NCI-H1105 treated with DMSO at 0.1 percent for 48 hours (cell line): ENCODE data around the gene SLC6A6.

Experiments used
- DNase-seq: peaks from one replicate; lab custom pipeline; 2025; lab: John Stamatoyannopoulos, UW

The SLC6A6 gene

DNA sequence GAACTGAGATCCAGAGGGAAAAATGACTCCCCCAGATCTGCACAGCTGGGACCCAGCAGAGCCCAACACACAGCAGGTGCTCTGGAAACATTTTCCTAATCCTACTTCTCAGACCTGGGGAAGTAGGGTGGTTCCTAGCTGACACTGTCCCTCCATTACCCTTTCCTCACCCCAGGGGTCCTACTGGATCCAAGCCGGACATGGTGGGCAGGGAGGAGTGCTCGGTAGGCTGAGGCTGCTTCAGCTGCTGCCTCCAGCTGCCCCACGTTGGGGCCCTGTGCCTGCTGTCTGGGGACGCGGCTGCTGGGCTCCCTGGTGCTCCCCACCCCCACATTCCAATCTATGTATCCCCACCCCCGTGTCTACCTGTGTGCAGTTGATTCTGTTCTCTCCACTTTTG lies 29.8 kb upstream of the SLC6A6 start:
- no peak for DNase-seq

DNA sequence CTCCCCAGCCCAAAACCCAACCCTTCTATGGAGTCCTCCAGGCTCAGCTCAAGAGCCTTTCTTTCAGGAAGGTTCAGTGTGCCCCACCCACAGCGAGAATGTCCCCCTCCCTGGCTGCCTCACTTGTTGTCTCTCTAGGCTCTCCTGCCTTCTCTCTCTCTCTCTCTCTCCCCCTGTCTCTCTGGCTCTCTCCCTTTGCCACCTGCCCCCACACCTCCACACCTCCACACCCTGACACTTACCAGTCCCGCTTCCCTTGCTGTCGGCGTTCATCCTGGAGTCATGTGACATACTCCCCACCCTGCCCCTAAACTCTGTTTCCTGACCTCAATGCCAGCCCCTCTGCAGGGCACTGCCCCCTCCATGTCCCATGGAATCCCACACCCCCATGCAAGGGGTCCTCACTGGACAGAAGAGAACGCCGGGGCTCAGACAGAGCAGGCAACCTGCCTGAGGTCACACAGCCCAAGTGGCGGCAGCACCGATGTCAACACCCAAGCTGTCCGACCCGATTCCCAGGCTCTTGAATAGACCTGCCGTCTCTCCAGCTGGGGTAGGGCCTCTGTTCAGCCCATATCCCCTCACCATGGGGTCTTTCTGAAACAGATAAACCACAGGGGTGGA lies 28.5 kb upstream of the SLC6A6 start:
- DNase-seq: no peak

GRCh38 chr3:14374444-14374883 lies 27.9 kb upstream of the SLC6A6 start:
- DNase-seq: no peak

- DNase-seq: no peak
Measured at GRCh38 chr3:14375192-14375591, 27.2 kb upstream of the SLC6A6 start.

DNA sequence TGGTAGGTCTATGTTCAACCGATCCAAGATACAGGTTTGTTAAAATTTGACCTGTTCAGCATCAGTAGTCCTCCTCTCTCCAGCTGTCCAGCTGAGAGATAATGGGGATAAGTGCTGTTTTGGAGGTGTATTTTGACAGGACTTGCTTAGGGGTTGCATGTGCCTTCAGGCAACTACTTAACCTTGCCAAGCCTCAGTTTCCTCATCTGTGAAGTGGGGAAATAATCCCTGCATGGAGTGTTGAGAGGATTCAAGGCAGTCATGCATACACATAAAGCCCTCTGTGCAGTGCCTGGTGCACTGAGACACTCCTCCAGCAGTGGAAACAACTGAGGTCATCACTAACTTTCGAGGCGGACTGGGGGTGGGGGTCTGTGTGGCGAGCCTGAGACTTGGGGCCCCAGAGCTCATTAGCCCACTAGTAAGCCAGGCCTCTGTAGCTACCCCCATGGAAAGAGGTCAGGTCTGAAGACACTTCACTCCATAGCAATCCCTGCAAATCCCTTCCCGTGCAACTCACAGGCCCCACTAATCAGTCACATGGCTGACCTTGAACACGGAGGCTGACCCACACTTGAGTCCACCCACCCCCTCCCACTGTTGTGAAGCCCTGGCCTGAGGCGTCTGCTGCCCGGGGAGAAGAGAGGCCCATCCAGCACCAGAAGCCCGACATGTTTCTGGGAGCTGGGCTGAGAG lies 25.9 kb upstream of the SLC6A6 start:
- DNase-seq: no peak

GRCh38 chr3:14377044-14377837 lies 25.2 kb upstream of the SLC6A6 start:
- DNase-seq: no peak

GRCh38 chr3:14377838-14378169 lies 24.6 kb upstream of the SLC6A6 start:
- DNase-seq: no peak

GRCh38 chr3:14378415-14378814 lies 24.0 kb upstream of the SLC6A6 start:
- DNase-seq: no peak

- peak; percentile 76 for DNase-seq
Measured at GRCh38 chr3:14379843-14380242, 22.6 kb upstream of the SLC6A6 start.

DNA sequence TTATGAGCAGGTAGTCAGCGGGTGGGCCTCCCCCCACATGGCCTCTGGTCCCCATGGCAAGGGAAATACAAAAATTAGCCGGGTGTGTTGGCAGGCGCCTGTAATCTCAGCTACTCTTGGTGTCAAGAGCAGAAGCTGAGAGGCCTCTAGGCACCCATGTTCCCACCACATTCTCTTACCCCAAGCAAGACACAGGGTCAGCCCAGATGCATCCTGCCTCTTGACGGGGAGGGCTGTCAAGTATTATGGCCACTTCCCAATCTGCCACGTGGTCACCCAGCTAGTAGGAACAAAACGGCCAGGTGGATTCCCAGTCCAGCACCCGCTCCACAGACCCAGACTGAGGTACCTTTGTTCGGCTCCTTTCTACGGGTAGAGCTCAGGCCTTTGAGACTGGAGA lies 16.2 kb upstream of the SLC6A6 start:
- no peak for DNase-seq

DNA sequence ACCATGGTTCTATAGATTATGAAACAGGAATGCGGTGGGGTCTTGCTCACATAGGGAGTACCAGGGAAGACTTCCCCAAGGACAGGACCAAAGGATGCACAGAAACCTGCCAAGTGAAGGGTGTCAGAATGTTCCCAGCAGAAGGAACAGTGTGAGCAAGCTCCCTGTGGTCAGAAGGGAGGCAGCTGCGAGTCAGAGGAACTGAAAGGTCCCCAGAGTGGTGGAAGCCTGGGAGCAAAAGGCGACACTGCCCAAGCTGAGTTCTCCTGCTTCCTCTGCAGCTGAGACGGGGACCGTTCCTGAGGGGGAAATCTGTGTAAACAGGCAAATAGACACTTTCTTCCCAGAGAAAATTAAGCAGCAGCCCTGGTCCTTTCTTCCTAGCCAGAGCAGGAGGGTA lies 14.2 kb upstream of the SLC6A6 start:
- DNase-seq: no peak

GRCh38 chr3:14389166-14389606 lies 13.2 kb upstream of the SLC6A6 start:
- no peak for DNase-seq

GRCh38 chr3:14389716-14390115 lies 12.7 kb upstream of the SLC6A6 start:
- DNase-seq: no peak

DNA sequence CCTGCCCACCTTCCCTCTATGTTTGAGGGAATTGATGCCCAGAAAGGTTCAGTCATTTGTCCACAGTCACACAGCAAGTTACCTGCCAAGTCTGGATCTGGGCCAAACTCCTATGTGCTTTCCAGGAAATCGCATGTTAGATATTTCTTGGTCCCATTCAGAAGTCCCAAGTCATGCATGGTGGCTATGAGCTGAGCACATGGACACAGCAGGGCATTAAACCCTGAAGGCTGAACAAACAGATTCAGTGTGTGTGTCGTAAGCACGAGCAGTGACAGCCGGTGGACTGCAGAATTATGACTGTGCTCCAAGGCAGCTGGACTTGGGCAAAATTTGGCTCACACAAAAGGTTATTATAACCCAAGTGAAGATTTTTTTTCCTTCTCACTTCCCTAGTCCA lies 11.4 kb upstream of the SLC6A6 start:
- no peak for DNase-seq

- no peak for DNase-seq
Measured at GRCh38 chr3:14392231-14392630, 10.2 kb upstream of the SLC6A6 start.

GRCh38 chr3:14392803-14393319 lies 9.5 kb upstream of the SLC6A6 start:
- DNase-seq: no peak

DNA sequence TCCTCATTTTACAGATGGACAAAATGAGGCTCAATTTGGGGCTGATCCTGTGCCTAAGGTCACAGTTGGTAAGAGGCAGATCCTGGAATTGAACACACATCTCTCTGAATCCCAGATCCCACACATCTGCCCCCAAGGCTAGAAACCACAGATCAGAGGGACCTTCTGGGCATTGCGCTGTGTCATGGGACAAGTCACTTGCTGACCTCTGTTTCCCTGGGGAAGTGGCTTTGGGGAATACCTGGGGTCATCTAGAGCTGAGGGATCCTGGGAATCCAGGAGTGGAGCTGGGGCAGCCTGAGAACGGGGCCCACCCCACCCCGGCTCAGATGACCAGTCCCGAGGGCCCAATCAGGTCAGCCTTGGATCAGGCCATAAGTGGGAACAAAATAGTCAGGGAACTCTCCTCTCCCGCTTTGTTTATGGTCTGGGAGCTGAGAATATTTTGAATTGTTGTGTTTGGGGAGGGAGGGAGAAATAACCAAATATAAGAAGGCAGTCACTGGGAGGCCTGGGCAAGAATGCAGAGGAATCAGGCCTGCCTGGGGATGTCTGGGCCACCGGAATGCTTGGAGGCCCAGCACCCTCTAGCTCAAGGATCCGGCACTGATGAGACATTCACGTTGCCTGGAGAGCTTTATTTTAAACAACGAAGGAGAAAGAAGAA lies 8.8 kb upstream of the SLC6A6 start:
- no peak for DNase-seq

- DNase-seq: no peak
Measured at GRCh38 chr3:14396031-14396692, 6.2 kb upstream of the SLC6A6 start.

GRCh38 chr3:14397046-14397445 lies 5.4 kb upstream of the SLC6A6 start:
- DNase-seq: no peak

- DNase-seq: no peak
Measured at GRCh38 chr3:14397531-14397930, 4.9 kb upstream of the SLC6A6 start.

GRCh38 chr3:14397940-14398796 lies 4.2 kb upstream of the SLC6A6 start:
- DNase-seq: no peak
